SK-N-SH treated with all-trans-retinoic acid at 6 μM for 48 hours (cell line): ENCODE results near the gene ANTXRL.

Experiments
- GLIS3 ChIP-seq: fragments of 250-450 bp; sonication (Bioruptor Pico); IDR thresholded peaks from 2 replicates; pipeline ENCODE4 v1.5.0; 2020; ENCODE audit warnings: mild to moderate bottlenecking, moderate library complexity
- RARB ChIP-seq: fragments of 250-450 bp; sonication (Bioruptor Pico); IDR thresholded peaks from 2 replicates; pipeline ENCODE4 v1.8.0; 2021; ENCODE audit warnings: mild to moderate bottlenecking, moderate library complexity
- ZFP3 ChIP-seq: fragments of 250-450 bp; sonication (Bioruptor Pico); IDR thresholded peaks from 2 replicates; pipeline ENCODE4 v1.5.0; 2020; ENCODE audit warnings: mild to moderate bottlenecking, moderate library complexity
- ZFP30 ChIP-seq: fragments of 450-650 bp; formaldehyde crosslinking; IDR thresholded peaks from 2 replicates; pipeline ENCODE4 v1.5.0; 2022; ENCODE audit warnings: mild to moderate bottlenecking, moderate library complexity
- ZNF565 ChIP-seq: fragments of 450-650 bp; formaldehyde crosslinking; conservative IDR thresholded peaks from 2 replicates; pipeline ENCODE4 v1.5.0; 2020; ENCODE audit warnings: low read depth, mild to moderate bottlenecking, moderate library complexity
- ZNF70 ChIP-seq: fragments of 450-650 bp; formaldehyde crosslinking; IDR thresholded peaks from 2 replicates; pipeline ENCODE4 v1.5.0; 2020; ENCODE audit warnings: mild to moderate bottlenecking, moderate library complexity
- ZNF8 ChIP-seq: fragments of 450-650 bp; formaldehyde crosslinking; IDR thresholded peaks from 2 replicates; pipeline ENCODE4 v1.5.0; 2020; ENCODE audit warnings: mild to moderate bottlenecking, moderate library complexity
- TF ChIP-seq, protein P1 (sequence below): fragments of 250-450 bp; sonication (Bioruptor Pico); IDR thresholded peaks from 2 replicates; pipeline ENCODE4 v1.5.0; 2020; ENCODE audit warnings: mild to moderate bottlenecking, moderate library complexity
- TF ChIP-seq, protein P2 (sequence below): fragments of 250-450 bp; sonication (Bioruptor Pico); IDR thresholded peaks from 2 replicates; pipeline ENCODE4 v1.5.1; 2020; ENCODE audit warnings: low read depth, mild to moderate bottlenecking, moderate library complexity
- TF ChIP-seq, protein P3 (sequence below): fragments of 250-450 bp; sonication (Bioruptor Pico); IDR thresholded peaks from 2 replicates; pipeline ENCODE4 v1.8.0; 2020; ENCODE audit warnings: mild to moderate bottlenecking, moderate library complexity, borderline replicate concordance

DNA sequence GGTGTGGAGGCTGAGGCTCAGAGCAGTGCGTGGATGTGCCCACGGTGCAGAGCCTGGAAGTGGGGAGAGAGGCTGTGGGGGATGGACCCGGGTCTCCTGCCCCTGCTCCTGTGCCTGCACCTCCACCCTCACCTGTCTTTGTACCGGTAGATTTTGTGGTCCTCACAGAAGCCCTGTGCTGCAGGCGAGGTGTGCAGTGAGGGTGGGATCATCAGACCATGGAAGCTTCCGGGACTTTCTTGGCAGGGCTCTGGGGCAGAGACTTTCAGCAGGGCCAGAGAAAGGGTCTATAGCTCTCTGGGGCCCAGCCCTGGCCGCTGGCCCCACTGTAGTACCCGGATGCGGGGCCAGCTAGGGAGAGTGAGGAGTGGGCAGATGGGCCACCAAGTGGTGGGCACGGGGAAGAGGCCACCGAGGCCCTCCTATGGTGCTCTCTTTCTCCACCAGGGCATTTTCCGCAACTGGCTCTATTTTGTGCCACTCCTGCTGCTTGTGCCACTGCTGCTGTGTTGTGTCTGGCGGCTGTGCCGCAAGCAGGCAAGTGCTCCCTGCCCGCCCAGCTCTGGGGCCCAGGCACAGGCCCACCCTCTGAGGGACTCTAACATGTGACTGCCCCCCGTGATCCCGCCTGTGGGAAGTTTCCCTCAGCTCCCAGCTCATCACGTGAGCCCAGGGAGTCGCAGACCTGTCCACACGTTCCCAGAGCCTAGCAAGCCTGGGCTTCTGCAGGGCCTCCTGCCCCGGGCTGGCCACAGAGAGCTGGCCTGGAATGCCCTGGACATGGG lies 22.1 kb downstream of the ANTXRL start:
- TF ChIP-seq ZFP3 (CRISPR knock-in tag), result no peak
- no peak for TF ChIP-seq GLIS3 (CRISPR knock-in tag)
- no peak for TF ChIP-seq ZFP30 (CRISPR knock-in tag)
- no peak for TF ChIP-seq ZNF565 (CRISPR knock-in tag)
- no peak for TF ChIP-seq ZNF70
- TF ChIP-seq, protein P1, sequence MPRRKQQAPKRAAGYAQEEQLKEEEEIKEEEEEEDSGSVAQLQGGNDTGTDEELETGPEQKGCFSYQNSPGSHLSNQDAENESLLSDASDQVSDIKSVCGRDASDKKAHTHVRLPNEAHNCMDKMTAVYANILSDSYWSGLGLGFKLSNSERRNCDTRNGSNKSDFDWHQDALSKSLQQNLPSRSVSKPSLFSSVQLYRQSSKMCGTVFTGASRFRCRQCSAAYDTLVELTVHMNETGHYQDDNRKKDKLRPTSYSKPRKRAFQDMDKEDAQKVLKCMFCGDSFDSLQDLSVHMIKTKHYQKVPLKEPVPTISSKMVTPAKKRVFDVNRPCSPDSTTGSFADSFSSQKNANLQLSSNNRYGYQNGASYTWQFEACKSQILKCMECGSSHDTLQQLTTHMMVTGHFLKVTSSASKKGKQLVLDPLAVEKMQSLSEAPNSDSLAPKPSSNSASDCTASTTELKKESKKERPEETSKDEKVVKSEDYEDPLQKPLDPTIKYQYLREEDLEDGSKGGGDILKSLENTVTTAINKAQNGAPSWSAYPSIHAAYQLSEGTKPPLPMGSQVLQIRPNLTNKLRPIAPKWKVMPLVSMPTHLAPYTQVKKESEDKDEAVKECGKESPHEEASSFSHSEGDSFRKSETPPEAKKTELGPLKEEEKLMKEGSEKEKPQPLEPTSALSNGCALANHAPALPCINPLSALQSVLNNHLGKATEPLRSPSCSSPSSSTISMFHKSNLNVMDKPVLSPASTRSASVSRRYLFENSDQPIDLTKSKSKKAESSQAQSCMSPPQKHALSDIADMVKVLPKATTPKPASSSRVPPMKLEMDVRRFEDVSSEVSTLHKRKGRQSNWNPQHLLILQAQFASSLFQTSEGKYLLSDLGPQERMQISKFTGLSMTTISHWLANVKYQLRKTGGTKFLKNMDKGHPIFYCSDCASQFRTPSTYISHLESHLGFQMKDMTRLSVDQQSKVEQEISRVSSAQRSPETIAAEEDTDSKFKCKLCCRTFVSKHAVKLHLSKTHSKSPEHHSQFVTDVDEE, result no peak
- no peak for TF ChIP-seq RARB
- TF ChIP-seq, protein P2, sequence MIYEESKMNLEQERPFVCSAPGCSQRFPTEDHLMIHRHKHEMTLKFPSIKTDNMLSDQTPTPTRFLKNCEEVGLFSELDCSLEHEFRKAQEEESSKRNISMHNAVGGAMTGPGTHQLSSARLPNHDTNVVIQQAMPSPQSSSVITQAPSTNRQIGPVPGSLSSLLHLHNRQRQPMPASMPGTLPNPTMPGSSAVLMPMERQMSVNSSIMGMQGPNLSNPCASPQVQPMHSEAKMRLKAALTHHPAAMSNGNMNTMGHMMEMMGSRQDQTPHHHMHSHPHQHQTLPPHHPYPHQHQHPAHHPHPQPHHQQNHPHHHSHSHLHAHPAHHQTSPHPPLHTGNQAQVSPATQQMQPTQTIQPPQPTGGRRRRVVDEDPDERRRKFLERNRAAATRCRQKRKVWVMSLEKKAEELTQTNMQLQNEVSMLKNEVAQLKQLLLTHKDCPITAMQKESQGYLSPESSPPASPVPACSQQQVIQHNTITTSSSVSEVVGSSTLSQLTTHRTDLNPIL (CRISPR knock-in tag), result no peak
- no peak for TF ChIP-seq ZNF8 (CRISPR knock-in tag)
- TF ChIP-seq, protein P3, sequence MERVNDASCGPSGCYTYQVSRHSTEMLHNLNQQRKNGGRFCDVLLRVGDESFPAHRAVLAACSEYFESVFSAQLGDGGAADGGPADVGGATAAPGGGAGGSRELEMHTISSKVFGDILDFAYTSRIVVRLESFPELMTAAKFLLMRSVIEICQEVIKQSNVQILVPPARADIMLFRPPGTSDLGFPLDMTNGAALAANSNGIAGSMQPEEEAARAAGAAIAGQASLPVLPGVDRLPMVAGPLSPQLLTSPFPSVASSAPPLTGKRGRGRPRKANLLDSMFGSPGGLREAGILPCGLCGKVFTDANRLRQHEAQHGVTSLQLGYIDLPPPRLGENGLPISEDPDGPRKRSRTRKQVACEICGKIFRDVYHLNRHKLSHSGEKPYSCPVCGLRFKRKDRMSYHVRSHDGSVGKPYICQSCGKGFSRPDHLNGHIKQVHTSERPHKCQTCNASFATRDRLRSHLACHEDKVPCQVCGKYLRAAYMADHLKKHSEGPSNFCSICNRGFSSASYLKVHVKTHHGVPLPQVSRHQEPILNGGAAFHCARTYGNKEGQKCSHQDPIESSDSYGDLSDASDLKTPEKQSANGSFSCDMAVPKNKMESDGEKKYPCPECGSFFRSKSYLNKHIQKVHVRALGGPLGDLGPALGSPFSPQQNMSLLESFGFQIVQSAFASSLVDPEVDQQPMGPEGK, result no peak
